H9 (cell line): ENCODE results near the gene LPP. TPM values are rescaled to one million over a fixed set of nuclear protein-coding genes. Genes with fewer than 3 reads are reported as not detected.

Experiments used
- DNase-seq: peaks from one replicate; pipeline ENCODE4 v3.0.0-alpha.2; 2017
- H2AFZ ChIP-seq: one replicate; pipeline ENCODE4 v1.6.1; 2013; ENCODE audit warnings: mild to moderate bottlenecking, low read length, control low read depth, moderate library complexity
- H2AK5ac ChIP-seq: 2 replicates; pipeline ENCODE4 v1.6.1; 2013; ENCODE audit warnings: low read length, control low read depth, mixed read lengths; ENCODE audit not compliant: insufficient read length
- H2BK120ac ChIP-seq: one replicate; pipeline ENCODE4 v1.6.1; 2013; ENCODE audit warnings: low read depth, mild to moderate bottlenecking, low read length, control low read depth, inconsistent platforms; ENCODE audit not compliant: poor library complexity, severe bottlenecking
- H2BK12ac ChIP-seq: 2 replicates; pipeline ENCODE4 v1.6.1; 2013; ENCODE audit warnings: low read length, control low read depth, mixed read lengths, low read depth; ENCODE audit not compliant: insufficient read length
- H2BK15ac ChIP-seq: 2 replicates; pipeline ENCODE4 v1.6.1; 2013; ENCODE audit warnings: low read depth, low read length, control low read depth
- H2BK20ac ChIP-seq: one replicate; pipeline ENCODE4 v1.6.1; 2013; ENCODE audit warnings: low read depth, mild to moderate bottlenecking, low read length, control low read depth, inconsistent platforms; ENCODE audit not compliant: poor library complexity, severe bottlenecking
- H2BK5ac ChIP-seq: 2 replicates; pipeline ENCODE4 v1.6.1; 2013; ENCODE audit warnings: low read length, control low read depth, mixed read lengths; ENCODE audit not compliant: insufficient read length
- H3K14ac ChIP-seq: 2 replicates; pipeline ENCODE4 v1.6.1; 2013; ENCODE audit warnings: low read length, control low read depth; ENCODE audit not compliant: insufficient read depth
- H3K18ac ChIP-seq: 2 replicates; pipeline ENCODE4 v1.6.1; 2013; ENCODE audit warnings: low read depth, mild to moderate bottlenecking, mixed read lengths, low read length, control low read depth; ENCODE audit not compliant: insufficient read length
- H3K23ac ChIP-seq: 2 replicates; pipeline ENCODE4 v1.6.1; 2013; ENCODE audit warnings: low read length, control low read depth, mixed read lengths, low read depth; ENCODE audit not compliant: insufficient read length
- H3K23me2 ChIP-seq: 2 replicates; pipeline ENCODE4 v1.6.1; 2013; ENCODE audit warnings: low read depth, mild to moderate bottlenecking, mixed read lengths, low read length, control low read depth; ENCODE audit not compliant: insufficient read length, poor library complexity, severe bottlenecking
- H3K27ac ChIP-seq: 2 replicates; pipeline ENCODE4 v1.5.1; 2013; ENCODE audit warnings: low read length, control low read depth, mixed read lengths, low read depth; ENCODE audit not compliant: insufficient read length
- H3K27me3 ChIP-seq: 2 replicates; pipeline ENCODE4 v1.6.1; 2013; ENCODE audit warnings: low read length, control low read depth, inconsistent platforms; ENCODE audit not compliant: insufficient read depth
- H3K4ac ChIP-seq: 2 replicates; pipeline ENCODE4 v1.6.1; 2013; ENCODE audit warnings: low read depth, mild to moderate bottlenecking, control low read depth, inconsistent platforms, low read length, moderate library complexity
- H3K4me1 ChIP-seq: 2 replicates; pipeline ENCODE4 v1.6.1; 2013; ENCODE audit warnings: low read length, control low read depth, inconsistent platforms; ENCODE audit not compliant: insufficient read depth
- H3K4me2 ChIP-seq: 2 replicates; pipeline ENCODE4 v1.6.1; 2013; ENCODE audit warnings: low read length, control low read depth, mixed read lengths; ENCODE audit not compliant: insufficient read length, insufficient read depth
- H3K56ac ChIP-seq: 2 replicates; pipeline ENCODE4 v1.6.1; 2013; ENCODE audit warnings: low read depth, mild to moderate bottlenecking, mixed read lengths, low read length, control low read depth; ENCODE audit not compliant: insufficient read length
- H3K79me1 ChIP-seq: 2 replicates; pipeline ENCODE4 v1.6.1; 2013; ENCODE audit warnings: low read depth, mild to moderate bottlenecking, moderate library complexity, low read length, control low read depth, inconsistent platforms; ENCODE audit not compliant: insufficient read depth, poor library complexity, severe bottlenecking
- H3K79me2 ChIP-seq: 2 replicates; pipeline ENCODE4 v1.6.1; 2013; ENCODE audit warnings: low read length, control low read depth, inconsistent platforms; ENCODE audit not compliant: insufficient read depth
- H3K9ac ChIP-seq: 2 replicates; pipeline ENCODE4 v1.6.1; 2013; ENCODE audit warnings: low read length, control low read depth, mixed read lengths; ENCODE audit not compliant: insufficient read length; ENCODE audit errors: extremely low read depth
- H3K9me3 ChIP-seq: one replicate; pipeline ENCODE4 v1.6.1; 2013; ENCODE audit warnings: low read depth, low read length, inconsistent platforms; ENCODE audit not compliant: control insufficient read depth
- H3T11ph ChIP-seq: one replicate; pipeline ENCODE4 v1.6.1; 2013; ENCODE audit warnings: mild to moderate bottlenecking, low read length, control low read depth, inconsistent platforms
- H4K20me1 ChIP-seq: one replicate; pipeline ENCODE4 v1.6.1; 2013; ENCODE audit not compliant: control insufficient read depth, insufficient read length, insufficient read depth
- H4K5ac ChIP-seq: 2 replicates; pipeline ENCODE4 v1.6.1; 2013; ENCODE audit warnings: low read depth, mild to moderate bottlenecking, mixed read lengths, low read length, control low read depth; ENCODE audit not compliant: insufficient read length
- H4K8ac ChIP-seq: replicated peaks from 2 replicates; pipeline ENCODE4 v1.6.1; 2013; ENCODE audit warnings: low read length, control low read depth, mixed read lengths, low read depth; ENCODE audit not compliant: insufficient read length
- H4K91ac ChIP-seq: 2 replicates; pipeline ENCODE4 v1.6.1; 2013; ENCODE audit warnings: low read depth, mild to moderate bottlenecking, moderate library complexity, mixed read lengths, low read length, control low read depth; ENCODE audit not compliant: insufficient read length
- H3K27ac Mint-ChIP-seq, 3 experiments: 2 replicates in 2 of 3; 3 replicates in 1 of 3; pipeline ENCODE4 v1.8.0; 2020 to 2021; ENCODE audit warnings: mixed read lengths in 3 of 3, mild to moderate bottlenecking in 1 of 3, moderate library complexity in 1 of 3
- H3K27me3 Mint-ChIP-seq: 2 replicates; pipeline ENCODE4 v1.8.0; 2021; ENCODE audit warnings: low read depth, mild to moderate bottlenecking, moderate library complexity, mixed read lengths
- H3K36me3 Mint-ChIP-seq, 3 experiments: 2 replicates in 2 of 3; 3 replicates in 1 of 3; pipeline ENCODE4 v1.8.0; 2020 to 2021; ENCODE audit warnings: low read depth in 3 of 3, mixed read lengths in 3 of 3; ENCODE audit not compliant: insufficient read depth in 1 of 3
- H3K4me1 Mint-ChIP-seq, 2 experiments: 2 replicates each; pipeline ENCODE4 v1.8.0; 2020; ENCODE audit warnings: mixed read lengths in 2 of 2
- H3K4me3 Mint-ChIP-seq, 2 experiments: 2 replicates in 1 of 2; 3 replicates in 1 of 2; pipeline ENCODE4 v1.8.0; 2020 to 2021; ENCODE audit warnings: mild to moderate bottlenecking in 2 of 2, mixed read lengths in 2 of 2, moderate library complexity in 1 of 2
- H3K9me3 Mint-ChIP-seq, 2 experiments: 2 replicates in 1 of 2; 3 replicates in 1 of 2; pipeline ENCODE4 v1.8.0; 2020; ENCODE audit warnings: mild to moderate bottlenecking in 2 of 2, mixed read lengths in 2 of 2, moderate library complexity in 1 of 2
- WGBS: extraction: QIAGEN DNeasy Blood & Tissue Kit; methylation state at CpG from one replicate; pipeline ENCODE4 v1.1.7; 2013; ENCODE audit warnings: missing lambda C conversion rate, low lambda C conversion rate, mixed read lengths; ENCODE audit not compliant: insufficient read length; ENCODE audit errors: extremely low coverage; 5-methylcytosine and 5-hydroxymethylcytosine counted together
- total RNA-seq: library from RNA; stranded (reverse); gene quantifications from 2 replicates; pipeline ENCODE4 v1.2.1, GENCODE V29; 2021
- TF ChIP-seq, protein P1 (sequence below): fragments of 200-600 bp; sonication (generic); conservative IDR thresholded peaks from 3 replicates; pipeline ENCODE4 v1.8.0; 2021; ENCODE audit warnings: antibody characterized with exemption, mild to moderate bottlenecking

Gene LPP
- total RNA-seq, 1 experiment from 2014 or later = 64.6 TPM

- no peak overlapping the region for H3K18ac ChIP-seq
- H2BK120ac ChIP-seq = no peak overlapping the region
- peaks cover 0 to 10% (median 2%) of the 10 kb centered on the region in 3 experiments; a peak in 5 of 7 replicates for H3K36me3 Mint-ChIP-seq
- H2BK15ac ChIP-seq = no peak overlapping the region
- no peak overlapping the region for H3T11ph ChIP-seq
- H3K27me3 Mint-ChIP-seq = no peaks in the 10 kb centered on the region
- no peaks in the 10 kb centered on the region; a peak in 1 of 5 replicates for H3K9me3 Mint-ChIP-seq
- no peak overlapping the region for H3K14ac ChIP-seq
- no peak overlapping the region for H3K27ac Mint-ChIP-seq
- DNase-seq = no peak
- no peak overlapping the region for H3K4ac ChIP-seq
- no peak overlapping the region for H2AK5ac ChIP-seq
- H3K9me3 ChIP-seq = no peaks in the 10 kb centered on the region
- no peaks in the 10 kb centered on the region for H3K27me3 ChIP-seq
- H4K20me1 ChIP-seq = no peaks in the 10 kb centered on the region
- H2BK12ac ChIP-seq = no peak overlapping the region
- no peak overlapping the region for H4K5ac ChIP-seq
- TF ChIP-seq, protein P1, sequence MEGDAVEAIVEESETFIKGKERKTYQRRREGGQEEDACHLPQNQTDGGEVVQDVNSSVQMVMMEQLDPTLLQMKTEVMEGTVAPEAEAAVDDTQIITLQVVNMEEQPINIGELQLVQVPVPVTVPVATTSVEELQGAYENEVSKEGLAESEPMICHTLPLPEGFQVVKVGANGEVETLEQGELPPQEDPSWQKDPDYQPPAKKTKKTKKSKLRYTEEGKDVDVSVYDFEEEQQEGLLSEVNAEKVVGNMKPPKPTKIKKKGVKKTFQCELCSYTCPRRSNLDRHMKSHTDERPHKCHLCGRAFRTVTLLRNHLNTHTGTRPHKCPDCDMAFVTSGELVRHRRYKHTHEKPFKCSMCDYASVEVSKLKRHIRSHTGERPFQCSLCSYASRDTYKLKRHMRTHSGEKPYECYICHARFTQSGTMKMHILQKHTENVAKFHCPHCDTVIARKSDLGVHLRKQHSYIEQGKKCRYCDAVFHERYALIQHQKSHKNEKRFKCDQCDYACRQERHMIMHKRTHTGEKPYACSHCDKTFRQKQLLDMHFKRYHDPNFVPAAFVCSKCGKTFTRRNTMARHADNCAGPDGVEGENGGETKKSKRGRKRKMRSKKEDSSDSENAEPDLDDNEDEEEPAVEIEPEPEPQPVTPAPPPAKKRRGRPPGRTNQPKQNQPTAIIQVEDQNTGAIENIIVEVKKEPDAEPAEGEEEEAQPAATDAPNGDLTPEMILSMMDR = no peak
- peaks cover 16 to 20% of the 10 kb centered on the region in 2 experiments for H3K4me1 Mint-ChIP-seq
- no peak overlapping the region for H2BK20ac ChIP-seq
- H4K8ac ChIP-seq = no peak overlapping the region
- H3K4me3 Mint-ChIP-seq = no peak overlapping the region
- H3K23me2 ChIP-seq = no peaks in the 10 kb centered on the region
- H3K27ac ChIP-seq = no peak overlapping the region
- H3K23ac ChIP-seq = no peak overlapping the region
- H3K79me2 ChIP-seq = no peaks in the 10 kb centered on the region
- no peak overlapping the region for H4K91ac ChIP-seq
- H2AFZ ChIP-seq = no peak overlapping the region
- no peak overlapping the region for H3K56ac ChIP-seq
- H3K4me1 ChIP-seq = no peaks in the 10 kb centered on the region; the same call in 1 of the 2 replicates
- H3K4me2 ChIP-seq = no peak overlapping the region
- H3K9ac ChIP-seq = no peak overlapping the region
- no peaks in the 10 kb centered on the region for H3K79me1 ChIP-seq
- no peak overlapping the region for H2BK5ac ChIP-seq
- no CpG with 5 or more reads among the region's 3 CpGs for WGBS
These were observed 785.0 kb downstream of the LPP start for GRCh38 chr3:188938999-188939398.
